Mammary epithelial cell (primary cell): Measurements from ENCODE around the gene WDR13.

Source experiments
- CTCF ChIP-seq, 2 donors: IDR thresholded peaks in 1 of 2; conservative IDR thresholded peaks in 1 of 2; 2 replicates each; pipeline ENCODE4 v1.5.1; 2011 to 2012; ENCODE audit warnings: inconsistent platforms in 2 of 2, low read length in 2 of 2, mild to moderate bottlenecking in 2 of 2, control low read depth in 1 of 2, low read depth in 1 of 2; ENCODE audit not compliant: insufficient read depth in 1 of 2; ENCODE audit errors: extremely low read depth in 1 of 2
- EZH2 ChIP-seq: IDR thresholded peaks from 2 replicates; pipeline ENCODE4 v1.6.1; 2012; ENCODE audit warnings: low read length, inconsistent platforms, borderline replicate concordance

GRCh38 chrX:48604701-48605100, 7.4 kb downstream of the WDR13 start:
- TF ChIP-seq CTCF (conservative IDR thresholded peaks at IDR 0.05 in 1 of 2, IDR thresholded peaks at IDR 0.05 in 1 of 2; ENCODE audit: extremely low read depth in 1 of 2, insufficient read depth in 1 of 2, low read depth in 1 of 2, low read length in 2 of 2) (no peak), EZH2 (no peak)
